Medulla oblongata (tissue), 1 donor: ENCODE data around the gene HYLS1.
A peak's percentile ranks its signal among the peaks of the same experiment; 100 is the strongest.
"Not testable (repeated sequence)": the region's sequence is repeated elsewhere in the genome, so short reads cannot be mapped to it uniquely, and the experiment has no call there.

Experiments used
- DNase-seq: peaks from one replicate; pipeline ENCODE4 v3.0.0-alpha.2; 2015; ENCODE audit errors: extremely low spot score

Gene HYLS1

DNA sequence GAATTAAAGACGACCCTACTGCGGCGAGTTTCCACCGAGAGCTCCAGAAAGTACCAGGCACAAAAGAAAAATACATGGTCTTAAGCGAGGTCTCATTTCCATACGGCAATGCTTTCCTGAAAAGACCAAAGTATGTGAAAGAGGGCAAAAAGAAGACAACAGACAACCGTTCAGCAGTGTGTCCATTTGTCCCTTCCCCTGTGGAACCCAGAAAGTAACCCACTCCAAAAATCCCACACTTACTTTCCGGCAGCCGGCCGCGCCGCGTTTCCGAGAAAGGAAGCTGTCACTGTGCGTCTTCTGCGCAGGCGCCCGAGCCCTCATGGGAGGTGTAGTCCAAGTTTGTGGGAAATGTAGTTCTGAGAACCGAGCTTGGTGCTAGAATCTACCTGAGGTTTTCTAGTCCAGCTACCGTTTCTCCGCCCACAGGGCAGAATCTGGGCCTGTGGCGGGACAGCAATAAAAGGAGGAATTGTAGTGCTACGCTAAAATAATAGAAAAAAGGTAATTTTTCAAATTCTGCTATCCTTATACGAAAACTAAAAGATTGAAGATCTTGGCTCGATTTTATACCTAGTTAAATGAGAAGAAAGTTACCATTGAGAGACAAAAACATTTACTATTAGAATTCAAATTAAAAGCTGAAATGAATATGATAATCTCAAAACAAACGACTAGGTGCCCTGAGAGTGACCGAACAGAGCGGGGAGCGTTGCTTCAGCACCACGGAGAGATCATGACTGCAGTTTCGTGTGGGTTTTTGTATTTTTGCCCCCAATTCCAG is 15.7 kb downstream of the HYLS1 start, which contains the start of gene PUS3:
Gene PUS3, minus strand, starts transcription at position 280 of the 784 bp plus-strand sequence. CDS start 6,922 bp downstream, outside the sequence.
- DNase-seq = peak; percentile 93

DNA sequence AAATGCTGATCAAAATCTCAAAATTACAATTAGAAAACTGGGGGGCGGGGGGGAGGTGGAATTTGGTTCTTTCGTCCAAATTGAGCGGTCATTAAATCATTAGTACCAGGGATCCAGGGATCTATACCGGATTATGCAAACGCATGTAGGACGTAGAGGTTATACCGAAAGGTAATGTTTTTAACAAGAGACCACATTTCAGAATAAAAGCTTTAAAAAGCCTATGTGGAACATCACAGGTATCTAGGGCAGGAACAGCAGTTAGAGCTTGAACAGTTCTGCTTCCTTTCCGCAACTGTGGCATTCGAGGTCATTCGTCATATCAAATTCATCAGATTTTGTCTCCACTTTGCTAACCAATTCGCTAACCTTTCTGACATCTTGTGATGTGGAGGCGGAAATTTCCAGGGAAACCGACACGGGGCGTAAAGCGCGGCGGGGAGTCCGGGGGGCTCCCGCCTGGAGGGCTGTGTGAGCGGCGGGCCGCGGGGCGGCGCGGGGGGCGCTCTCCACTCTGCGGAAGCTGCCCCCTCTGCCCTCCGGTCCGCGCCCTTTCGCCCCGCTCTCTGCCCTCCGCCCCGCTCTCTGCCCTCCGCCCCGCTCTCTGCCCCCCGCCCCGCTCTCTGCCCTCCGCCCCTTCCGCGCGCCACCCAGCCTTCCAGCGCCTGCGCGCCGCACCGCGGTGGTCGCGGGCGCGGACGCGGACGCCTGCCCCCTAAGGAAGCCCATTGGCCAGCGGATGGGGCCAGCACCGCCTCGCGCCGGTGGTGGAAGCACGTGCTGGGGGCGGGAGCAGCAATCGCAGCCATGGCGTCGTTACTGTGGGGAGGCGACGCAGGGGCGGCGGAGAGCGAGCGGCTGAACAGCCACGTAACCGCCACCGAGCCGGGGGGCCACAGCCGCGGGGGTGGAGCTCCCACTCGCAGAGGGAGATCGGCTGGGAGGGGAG is 16.5 kb downstream of the HYLS1 start, which contains the start of gene DDX25:
Gene DDX25, plus strand, starts transcription at position 798 of the 949 bp plus-strand sequence. Its CDS starts 10 bp downstream, at position 808.
- DNase-seq = peak; percentile 36

GRCh38 chr11:125904678-125905077 is 17.2 kb downstream of the HYLS1 start:
- DNase-seq = no peak

GRCh38 chr11:125910226-125910849 is 22.9 kb downstream of the HYLS1 start:
- DNase-seq = peak; percentile 32

DNA sequence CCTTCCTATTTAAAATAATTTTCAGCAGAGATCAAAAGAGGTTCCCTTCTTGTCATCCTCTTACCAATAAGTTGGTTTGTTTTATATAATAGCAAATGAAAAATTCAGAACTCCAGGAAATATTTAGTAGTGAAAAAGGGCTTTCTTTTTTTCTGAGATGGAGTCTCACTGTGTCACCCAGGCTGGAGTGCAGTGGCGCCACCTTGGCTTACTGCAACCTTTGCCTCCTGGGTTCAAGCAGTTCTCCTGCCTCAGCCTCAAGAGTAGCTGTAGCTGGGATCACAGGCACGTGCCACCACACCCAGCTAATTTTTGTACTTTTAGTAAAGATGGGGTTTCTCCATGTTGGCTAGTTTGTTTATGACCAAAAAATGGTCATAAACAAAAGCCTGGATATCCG is 27.1 kb downstream of the HYLS1 start:
- DNase-seq = not testable (repeated sequence)

DNA sequence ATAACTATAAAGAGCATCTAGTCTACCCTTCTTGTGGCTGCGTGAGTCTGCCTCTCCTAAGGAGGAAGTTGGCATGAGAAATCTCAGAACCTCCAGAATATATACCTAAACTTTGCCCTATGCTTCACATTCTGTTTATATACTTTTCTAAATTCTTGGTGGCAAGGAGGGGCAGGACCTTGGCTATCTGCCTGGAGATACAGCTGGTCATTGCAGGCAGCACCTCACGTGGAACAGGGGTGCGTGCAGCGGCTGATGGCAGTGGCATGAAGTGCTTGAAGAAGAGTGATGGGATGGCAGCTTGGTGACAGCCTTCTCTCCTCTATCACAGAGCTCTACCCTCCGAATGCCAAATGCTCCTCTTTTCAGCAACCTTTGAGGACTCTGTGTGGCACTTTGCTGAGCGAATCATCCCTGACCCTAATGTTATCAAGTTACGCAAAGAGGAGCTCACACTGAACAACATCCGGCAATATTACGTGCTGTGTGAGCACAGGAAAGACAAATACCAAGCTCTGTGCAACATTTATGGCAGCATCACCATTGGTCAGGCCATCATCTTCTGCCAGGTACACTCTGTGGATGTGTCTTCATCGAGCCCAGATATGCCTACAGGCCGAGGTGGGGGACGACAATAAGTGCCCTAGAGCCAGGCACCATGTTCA is 29.3 kb downstream of the HYLS1 start:
- DNase-seq = no peak

- no peak for DNase-seq
Measured at GRCh38 chr11:125918140-125918840, 30.8 kb downstream of the HYLS1 start.

- no peak for DNase-seq
Measured at GRCh38 chr11:125921042-125921441, 33.6 kb downstream of the HYLS1 start.

- no peak for DNase-seq
Measured at GRCh38 chr11:125922156-125922555, 34.7 kb downstream of the HYLS1 start.

GRCh38 chr11:125923012-125923579 is 35.6 kb downstream of the HYLS1 start:
- peak; percentile 87 for DNase-seq

GRCh38 chr11:125923633-125924032 is 36.2 kb downstream of the HYLS1 start:
- DNase-seq = no peak

- no peak for DNase-seq
Measured at GRCh38 chr11:125924384-125925007, 37.0 kb downstream of the HYLS1 start.

DNA sequence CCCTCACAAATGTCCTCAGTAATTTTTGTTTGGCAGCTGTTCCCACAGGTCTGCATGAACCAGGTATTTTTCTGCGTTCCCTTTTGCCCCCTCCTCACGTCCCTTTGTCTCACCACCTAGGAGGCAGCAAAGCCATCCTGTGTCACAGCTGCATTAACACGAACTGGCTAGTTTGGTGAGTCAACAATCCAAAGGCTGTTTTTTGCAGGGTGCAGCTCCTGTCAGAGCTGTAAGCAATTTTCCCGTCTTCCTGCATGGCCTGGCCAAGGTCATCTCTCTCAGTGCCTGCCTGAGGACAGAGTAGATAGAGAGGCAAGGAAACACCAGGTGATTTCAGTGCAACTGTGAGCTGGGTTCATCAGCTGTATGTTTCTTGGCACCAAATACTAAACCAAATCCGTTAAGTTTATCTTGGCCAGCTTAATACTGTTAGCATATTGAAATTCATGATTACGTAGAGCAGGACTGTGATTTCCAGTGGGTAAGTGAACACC is 37.8 kb downstream of the HYLS1 start:
- no peak for DNase-seq

DNA sequence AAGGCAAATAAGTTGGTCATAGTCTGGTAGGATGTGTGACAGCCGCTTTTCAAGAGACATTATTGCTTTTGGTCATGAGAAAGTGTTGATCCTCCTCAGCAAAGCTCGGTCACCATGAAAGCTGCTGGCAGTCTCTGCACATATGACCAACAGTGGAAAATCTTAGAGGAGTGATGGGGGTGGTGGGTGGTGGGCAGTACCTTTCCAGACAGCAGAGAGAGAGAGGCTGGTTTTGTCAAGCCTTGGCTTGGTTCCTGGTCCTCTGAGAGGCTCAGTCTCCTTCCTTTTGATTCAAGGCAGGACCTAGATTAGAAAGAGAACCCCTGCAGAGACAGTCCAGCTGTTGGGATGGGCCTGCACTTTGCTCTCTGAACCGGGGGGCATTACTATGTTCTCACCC is 38.3 kb downstream of the HYLS1 start:
- no peak for DNase-seq

DNA sequence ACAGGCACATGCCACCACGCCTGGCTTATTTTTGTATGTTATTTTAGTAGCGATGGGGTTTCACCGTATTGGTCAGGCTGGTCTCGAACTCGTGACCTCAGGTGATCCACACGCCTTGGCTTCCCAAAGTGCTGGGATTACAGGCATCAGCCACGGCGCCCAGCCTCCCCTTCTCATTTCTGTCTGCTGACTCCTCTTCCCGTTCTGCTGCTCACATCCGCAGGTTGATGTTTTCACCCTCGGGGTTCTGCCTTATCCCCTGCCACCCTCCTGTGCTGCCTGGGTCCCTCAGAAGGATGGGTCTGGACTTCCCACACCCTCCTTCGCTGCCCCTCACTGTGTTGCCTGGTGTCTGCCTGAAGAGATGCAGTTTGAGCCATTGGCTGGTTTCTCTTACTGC is 39.2 kb downstream of the HYLS1 start:
- DNase-seq = no peak

- peak; percentile 53 for DNase-seq
Measured at GRCh38 chr11:125929445-125930075, 42.1 kb downstream of the HYLS1 start.

GRCh38 chr11:125930076-125930450 is 42.6 kb downstream of the HYLS1 start:
- no peak for DNase-seq

- DNase-seq = no peak
Measured at GRCh38 chr11:125931116-125931515, 43.6 kb downstream of the HYLS1 start.

DNA sequence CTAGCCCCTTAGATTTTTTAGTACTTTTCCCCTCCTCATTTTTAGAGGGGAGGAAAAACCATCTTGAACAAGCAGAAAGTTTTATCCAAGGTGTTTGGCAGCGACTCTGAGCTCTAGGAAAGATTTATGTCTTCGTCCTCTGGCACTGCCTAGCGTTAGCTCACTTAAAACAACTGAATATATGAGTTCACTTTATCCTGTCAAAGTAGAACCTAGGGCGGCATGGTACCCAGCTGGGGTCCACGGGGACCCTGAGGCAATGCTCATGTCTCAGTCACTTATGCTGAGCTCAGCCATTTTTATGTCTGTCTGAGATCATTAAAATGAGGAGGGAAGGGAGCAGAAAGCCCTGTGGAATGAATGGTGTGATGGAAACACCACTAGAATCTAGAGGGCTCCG is 44.2 kb downstream of the HYLS1 start:
- no peak for DNase-seq
